ENCODE results near the gene UNC45B. TPM values are rescaled to one million over a fixed set of nuclear protein-coding genes. Genes with fewer than 3 reads are reported as not detected.

UNC45B gene
- total and polyA plus RNA-seq, 2 of the 4 experiments (the other 2 are of a cell fraction) = not detected

DNA sequence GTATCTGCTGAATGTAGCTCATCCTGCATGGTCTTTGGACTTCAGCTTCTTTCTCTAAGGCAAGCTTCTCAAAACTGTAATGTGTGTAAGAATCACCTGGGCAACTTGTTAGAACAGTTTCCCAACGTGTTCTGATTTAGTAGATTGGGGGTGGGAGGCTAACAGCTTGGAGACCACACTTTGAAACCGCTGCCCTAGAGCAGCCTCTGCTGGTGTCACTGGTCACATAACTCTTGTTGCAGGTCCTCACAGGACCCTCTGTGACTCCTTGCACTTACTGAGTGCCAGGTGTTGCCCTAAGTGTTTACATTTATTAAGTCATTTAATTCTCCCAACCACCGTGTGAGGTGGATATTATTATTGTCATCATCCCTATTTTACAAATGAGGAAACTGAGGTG lies 36.7 kb downstream of the UNC45B start:
- H4K8ac ChIP-seq (ENCODE audit: low read depth in 2 of 2, low read length in 2 of 2) = no peak overlapping the region
- DNase-seq (no peak), ATAC-seq (ENCODE audit: low read depth) (no peak)
- in situ Hi-C loops (cut with MboI; ENCODE audit: low sequenced_read_pairs) = no loop called here
- CTCF ChIA-PET = no interaction called here
- no peaks in the 10 kb centered on the region for H3K79me1 ChIP-seq (ENCODE audit: low read depth in 1 of 2, low read length in 2 of 2)
- H3K9me1 ChIP-seq (ENCODE audit: insufficient read depth, low read length) = no peaks in the 10 kb centered on the region
- no peak overlapping the region for H2AK9ac ChIP-seq (replicated peaks; ENCODE audit: low read depth, low read length, poor library complexity)
- no peak overlapping the region for H2BK15ac ChIP-seq (ENCODE audit: low read depth, low read length)
- no peak overlapping the region for H4K5ac ChIP-seq (ENCODE audit: low read depth, low read length)
- no TSS peak for BruUV-seq (replicated peaks)
- no peak overlapping the region for H2BK5ac ChIP-seq (ENCODE audit: low read depth, low read length, poor library complexity, severe bottlenecking)
- H2BK120ac ChIP-seq (ENCODE audit: low read depth, low read length) = no peak overlapping the region
- no peak overlapping the region for H3K56ac ChIP-seq (ENCODE audit: extremely low read depth, insufficient read depth, low read length)
- no peaks in the 10 kb centered on the region for H3K9me3 ChIP-seq (ENCODE audit: control insufficient read depth, insufficient read depth, low read length)
- no peak overlapping the region for H2BK20ac ChIP-seq (ENCODE audit: low read depth, low read length)
- dilution Hi-C loops (cut with HindIII; ENCODE audit: low sequenced_read_pairs, unreplicated experiment) = loop anchor here (25.0 kb wide), 1 partner anchor 353 kb away; the partner anchor contains the start of gene SLFN12L
- no peaks in the 10 kb centered on the region for H4K20me1 ChIP-seq (ENCODE audit: insufficient read depth, low read length)
- no peak overlapping the region for H3K23ac ChIP-seq (ENCODE audit: low read depth, low read length)
- H2AK5ac ChIP-seq (ENCODE audit: low read depth, low read length) = no peak overlapping the region
- H3K27me3 ChIP-seq (ENCODE audit: control insufficient read depth, insufficient read depth, low read length) = peaks cover 8% of the 10 kb centered on the region
- WGBS, 2 experiments (ENCODE audit: extremely low coverage in 2 of 2, insufficient read length in 1 of 2) = 20% methylated on average over 1 of the region's 3 CpGs; no CpG with 5 or more reads in 1 of the 2 experiments
- H2AFZ ChIP-seq (replicated peaks; ENCODE audit: low read length, poor library complexity) = no peak overlapping the region
- H3K4me1 ChIP-seq (ENCODE audit: control insufficient read depth, insufficient read depth, low read length) = no peaks in the 10 kb centered on the region
- no peak overlapping the region for H3K4me3 ChIP-seq (ENCODE audit: insufficient read depth, low read depth, low read length)
- H3K18ac ChIP-seq (ENCODE audit: low read depth, low read length) = no peak overlapping the region
- POLR2A ChIA-PET (ENCODE audit: unreplicated experiment) = no interaction called here
- TF ChIP-seq MXI1 (IDR thresholded peaks at IDR 0.05; ENCODE audit: borderline replicate concordance, low read depth, low read length) (no peak), RFX5 (IDR thresholded peaks at IDR 0.05; ENCODE audit: low read depth, low read length) (no peak), SMC3 (IDR thresholded peaks at IDR 0.05; ENCODE audit: low read depth, low read length) (no peak), NFE2L2 (IDR thresholded peaks at IDR 0.05; ENCODE audit: low read depth, low read length) (no peak), RCOR1 (IDR thresholded peaks at IDR 0.05; ENCODE audit: insufficient replicate concordance, low read length) (no peak), MAZ (IDR thresholded peaks at IDR 0.05; ENCODE audit: borderline replicate concordance, low read depth, low read length) (no peak), RAD21 (IDR thresholded peaks at IDR 0.05; ENCODE audit: low read length) (no peak), MAFK (IDR thresholded peaks at IDR 0.05; ENCODE audit: low read depth, low read length) (no peak), BHLHE40 (IDR thresholded peaks at IDR 0.05; ENCODE audit: low read depth, low read length) (no peak)
- TF ChIP-seq, protein P1, sequence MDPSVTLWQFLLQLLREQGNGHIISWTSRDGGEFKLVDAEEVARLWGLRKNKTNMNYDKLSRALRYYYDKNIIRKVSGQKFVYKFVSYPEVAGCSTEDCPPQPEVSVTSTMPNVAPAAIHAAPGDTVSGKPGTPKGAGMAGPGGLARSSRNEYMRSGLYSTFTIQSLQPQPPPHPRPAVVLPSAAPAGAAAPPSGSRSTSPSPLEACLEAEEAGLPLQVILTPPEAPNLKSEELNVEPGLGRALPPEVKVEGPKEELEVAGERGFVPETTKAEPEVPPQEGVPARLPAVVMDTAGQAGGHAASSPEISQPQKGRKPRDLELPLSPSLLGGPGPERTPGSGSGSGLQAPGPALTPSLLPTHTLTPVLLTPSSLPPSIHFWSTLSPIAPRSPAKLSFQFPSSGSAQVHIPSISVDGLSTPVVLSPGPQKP (IDR thresholded peaks at IDR 0.05; ENCODE audit: borderline replicate concordance, low read depth, low read length) = no peak
- TF ChIP-seq, protein P2, sequence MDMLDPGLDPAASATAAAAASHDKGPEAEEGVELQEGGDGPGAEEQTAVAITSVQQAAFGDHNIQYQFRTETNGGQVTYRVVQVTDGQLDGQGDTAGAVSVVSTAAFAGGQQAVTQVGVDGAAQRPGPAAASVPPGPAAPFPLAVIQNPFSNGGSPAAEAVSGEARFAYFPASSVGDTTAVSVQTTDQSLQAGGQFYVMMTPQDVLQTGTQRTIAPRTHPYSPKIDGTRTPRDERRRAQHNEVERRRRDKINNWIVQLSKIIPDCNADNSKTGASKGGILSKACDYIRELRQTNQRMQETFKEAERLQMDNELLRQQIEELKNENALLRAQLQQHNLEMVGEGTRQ (IDR thresholded peaks at IDR 0.05; ENCODE audit: low read depth, low read length) = no peak
- no peak overlapping the region for H4K91ac ChIP-seq (ENCODE audit: insufficient read depth, low read depth, low read length)
- H3K27ac ChIP-seq (ENCODE audit: insufficient read depth, low read length) = no peak overlapping the region
- H3K36me3 ChIP-seq (ENCODE audit: control insufficient read depth, insufficient read depth, low read length) = no peaks in the 10 kb centered on the region
- no peak overlapping the region for H3K4ac ChIP-seq (ENCODE audit: low read depth, low read length)
- no peak overlapping the region for H3K4me2 ChIP-seq (ENCODE audit: low read depth, low read length)
- H3K14ac ChIP-seq (replicated peaks; ENCODE audit: low read depth, low read length) = no peak overlapping the region
- intact Hi-C loops (cut with micrococcal nuclease) = no loop called here
- no peak overlapping the region for H3K9ac ChIP-seq (ENCODE audit: low read depth, low read length)

Data from IMR-90 (cell line).